Activated CD4-positive, CD25-positive, alpha-beta regulatory T cell (primary cell): ENCODE results near the gene RRAGD.

Source experiments
- DNase-seq, 4 experiments: peaks; one replicate each; lab custom pipeline; 2025; lab: John Stamatoyannopoulos, UW

Gene RRAGD

GRCh38 chr6:89346433-89346832, 65.6 kb downstream of the RRAGD start:
- no peak for DNase-seq

- DNase-seq: no peak
Observed at GRCh38 chr6:89339565-89339964, 72.5 kb downstream of the RRAGD start.

- DNase-seq: no peak
Observed at GRCh38 chr6:89335164-89335563, 76.9 kb downstream of the RRAGD start.

- DNase-seq: no peak
Observed at GRCh38 chr6:89330910-89331309, 81.2 kb downstream of the RRAGD start.

GRCh38 chr6:89328976-89329375, 83.1 kb downstream of the RRAGD start:
- DNase-seq: no peak

GRCh38 chr6:89324304-89324703, 87.8 kb downstream of the RRAGD start:
- no peak for DNase-seq

- no peak for DNase-seq
Observed at GRCh38 chr6:89323511-89323971, 88.5 kb downstream of the RRAGD start.

GRCh38 chr6:89321131-89321970, 90.7 kb downstream of the RRAGD start:
- DNase-seq: no peak

- no peak for DNase-seq
Observed at GRCh38 chr6:89320012-89320559, 92.0 kb downstream of the RRAGD start.

- no peak for DNase-seq
Observed at GRCh38 chr6:89317067-89317466, 95.0 kb downstream of the RRAGD start.

GRCh38 chr6:89315249-89315885, 96.7 kb downstream of the RRAGD start, which contains the start of gene GABRR2:
Gene GABRR2, minus strand, starts transcription at chr6:89315299. Its CDS starts 134 bp downstream, at chr6:89315165.
- DNase-seq: no peak

GRCh38 chr6:89314692-89315091, 97.4 kb downstream of the RRAGD start:
- DNase-seq: no peak
